ENCODE results near the gene CEP104.
A peak's percentile ranks its signal among the peaks of the same experiment; 100 is the strongest.

Gene CEP104

GRCh38 chr1:3774276-3774945, 82.6 kb downstream of the CEP104 start:
- no peak for TF ChIP-seq CTCF (conservative IDR thresholded peaks at IDR 0.05)

GRCh38 chr1:3773572-3774275, 83.3 kb downstream of the CEP104 start:
- no peak for TF ChIP-seq CTCF (conservative IDR thresholded peaks at IDR 0.05)
- H3K27ac ChIP-seq, result peak overlapping the region; percentile 80

More at GRCh38 chr1:3774276-3774945, 82.6 kb downstream of the CEP104 start:
- peak overlapping the region; percentile 80 for H3K27ac ChIP-seq

GRCh38 chr1:3772715-3773571, 84.1 kb downstream of the CEP104 start, which contains the start of gene SMIM1:
SMIM1 (plus strand) TSS chr1:3772749; CDS start chr1:3775374, 2,625 bp downstream.
- H3K27ac ChIP-seq, result peak within 1 kb of the TSS; percentile 80
- TF ChIP-seq CTCF (conservative IDR thresholded peaks at IDR 0.05), result no peak

- H3K27ac ChIP-seq, result peak overlapping the region; percentile 80
- TF ChIP-seq CTCF (conservative IDR thresholded peaks at IDR 0.05), result no peak
Measured at GRCh38 chr1:3772027-3772714, 84.8 kb downstream of the CEP104 start.

- H3K27ac ChIP-seq, result peak overlapping the region; percentile 80
- no peak for TF ChIP-seq CTCF (conservative IDR thresholded peaks at IDR 0.05)
Measured at GRCh38 chr1:3771108-3772026, 85.6 kb downstream of the CEP104 start.

- TF ChIP-seq CTCF (conservative IDR thresholded peaks at IDR 0.05), result no peak
- no peak overlapping the region for H3K27ac ChIP-seq
Measured at GRCh38 chr1:3770047-3770765, 86.8 kb downstream of the CEP104 start.
